Measurements from ENCODE around the gene CATSPERB.

- TF ChIP-seq CTCF (conservative IDR thresholded peaks at IDR 0.05; ENCODE audit: low read depth in 2 of 2) (no peak), POLR2AphosphoS5 (IDR thresholded peaks at IDR 0.05; ENCODE audit: low read depth) (no peak), JUNB (IDR thresholded peaks at IDR 0.05; ENCODE audit: unreplicated experiment) (no peak), EZH2phosphoT487 (IDR thresholded peaks at IDR 0.05; ENCODE audit: unreplicated experiment) (no peak)
These were observed 8.4 kb downstream of the CATSPERB start for GRCh38 chr14:91723501-91723900.

Data from GM23338 (cell line).